HG02759 (cell line): ENCODE data around the gene TSPEAR.

Experiments used
- ATAC-seq: cut with Tn5 transposase; IDR thresholded peaks from one replicate; pipeline ENCODE4 v1.9.1; 2021; ENCODE audit warnings: mild to moderate bottlenecking, moderate library complexity; ENCODE audit not compliant: unreplicated experiment

Gene TSPEAR

GRCh38 chr21:44522753-44523204, 188.6 kb downstream of the TSPEAR start:
- no peak for ATAC-seq

- no peak for ATAC-seq
Measured at GRCh38 chr21:44521928-44522752, 189.2 kb downstream of the TSPEAR start.

- no peak for ATAC-seq
Measured at GRCh38 chr21:44521301-44521927, 190.0 kb downstream of the TSPEAR start.

- no peak for ATAC-seq
Measured at GRCh38 chr21:44520326-44521300, 190.8 kb downstream of the TSPEAR start.

- ATAC-seq: no peak
Measured at GRCh38 chr21:44519346-44520325, 191.7 kb downstream of the TSPEAR start.

GRCh38 chr21:44518686-44519085, 192.7 kb downstream of the TSPEAR start:
- ATAC-seq: no peak

GRCh38 chr21:44517175-44517899, 194.0 kb downstream of the TSPEAR start:
- ATAC-seq: no peak

GRCh38 chr21:44516828-44517174, 194.6 kb downstream of the TSPEAR start:
- ATAC-seq: no peak

DNA sequence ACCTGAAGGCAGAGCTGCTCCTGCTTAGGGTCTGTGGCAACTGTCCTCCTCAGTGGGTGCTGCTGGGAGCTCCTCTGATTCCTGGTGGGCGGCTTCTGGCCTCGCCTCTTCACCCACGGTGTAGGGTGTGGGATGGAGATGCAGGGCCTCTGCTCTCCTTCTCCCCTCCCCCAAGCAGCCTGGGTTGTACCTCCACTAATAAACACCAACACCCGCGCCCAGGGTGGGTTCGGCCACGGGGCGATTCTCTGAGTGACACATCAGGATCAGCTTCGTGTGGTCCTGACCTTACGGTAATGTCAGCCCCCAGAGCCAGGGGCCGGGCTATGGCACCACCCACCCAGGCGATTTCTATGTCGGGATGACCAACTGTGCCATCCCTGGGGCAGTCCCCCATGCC, 195.0 kb downstream of the TSPEAR start:
- ATAC-seq: no peak

GRCh38 chr21:44515359-44516165, 195.8 kb downstream of the TSPEAR start:
- ATAC-seq: no peak

- no peak for ATAC-seq
Measured at GRCh38 chr21:44514746-44515358, 196.5 kb downstream of the TSPEAR start.

DNA sequence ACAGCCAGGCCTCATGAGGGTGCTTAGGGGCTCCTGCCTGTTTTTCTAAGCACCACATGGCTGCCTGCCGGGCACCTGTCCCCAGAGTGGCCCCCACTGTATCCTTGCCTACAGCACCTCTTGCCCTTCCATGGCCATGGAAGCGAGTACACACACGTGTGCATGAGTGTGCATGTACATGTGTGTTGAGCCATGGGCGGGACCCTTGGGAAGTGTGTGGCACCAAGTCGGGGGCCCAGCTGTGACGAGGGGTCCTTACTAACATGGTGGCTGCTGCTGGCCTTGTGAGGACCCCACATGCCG, 197.2 kb downstream of the TSPEAR start:
- ATAC-seq: no peak

DNA sequence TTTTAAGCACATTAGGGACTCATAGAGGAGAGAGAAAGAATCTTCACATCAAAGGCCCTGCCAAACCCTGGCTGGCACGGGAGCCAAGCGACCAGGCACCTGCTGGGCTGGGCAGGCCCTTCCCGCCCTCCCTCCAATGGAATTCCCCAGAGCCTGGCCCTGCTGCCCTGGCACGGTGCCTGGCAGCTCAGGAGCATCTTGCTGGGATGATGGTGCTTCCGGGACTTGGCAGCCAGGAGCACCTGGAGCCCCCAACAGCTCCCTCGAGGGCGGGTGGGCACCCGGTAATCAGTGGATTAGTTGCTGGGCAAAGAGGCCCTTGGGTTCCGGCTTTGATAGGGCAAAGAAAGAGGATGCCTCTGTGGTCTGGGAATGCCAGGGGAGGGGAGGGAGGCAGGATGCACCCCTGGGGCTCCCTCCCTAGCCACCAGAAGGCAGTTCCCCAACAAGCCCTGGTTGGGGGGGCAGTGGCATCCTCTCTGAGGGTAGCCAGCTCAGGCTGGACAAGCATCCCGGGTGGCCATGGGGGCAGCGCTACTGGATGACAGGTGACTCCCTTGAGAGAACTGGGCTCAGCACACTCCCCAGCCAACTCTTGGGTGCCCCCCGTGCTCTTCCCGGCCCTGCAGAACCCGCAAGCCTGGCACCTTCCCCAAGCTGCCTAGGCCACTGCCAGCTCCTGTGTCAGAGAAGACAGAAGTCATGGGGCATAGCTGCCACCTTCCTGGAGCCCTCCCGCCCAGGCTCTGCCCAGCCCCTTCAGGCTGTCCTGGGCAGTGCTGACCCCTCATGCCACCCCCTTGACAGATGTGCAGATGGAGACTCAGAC, 197.8 kb downstream of the TSPEAR start:
- ATAC-seq: no peak

DNA sequence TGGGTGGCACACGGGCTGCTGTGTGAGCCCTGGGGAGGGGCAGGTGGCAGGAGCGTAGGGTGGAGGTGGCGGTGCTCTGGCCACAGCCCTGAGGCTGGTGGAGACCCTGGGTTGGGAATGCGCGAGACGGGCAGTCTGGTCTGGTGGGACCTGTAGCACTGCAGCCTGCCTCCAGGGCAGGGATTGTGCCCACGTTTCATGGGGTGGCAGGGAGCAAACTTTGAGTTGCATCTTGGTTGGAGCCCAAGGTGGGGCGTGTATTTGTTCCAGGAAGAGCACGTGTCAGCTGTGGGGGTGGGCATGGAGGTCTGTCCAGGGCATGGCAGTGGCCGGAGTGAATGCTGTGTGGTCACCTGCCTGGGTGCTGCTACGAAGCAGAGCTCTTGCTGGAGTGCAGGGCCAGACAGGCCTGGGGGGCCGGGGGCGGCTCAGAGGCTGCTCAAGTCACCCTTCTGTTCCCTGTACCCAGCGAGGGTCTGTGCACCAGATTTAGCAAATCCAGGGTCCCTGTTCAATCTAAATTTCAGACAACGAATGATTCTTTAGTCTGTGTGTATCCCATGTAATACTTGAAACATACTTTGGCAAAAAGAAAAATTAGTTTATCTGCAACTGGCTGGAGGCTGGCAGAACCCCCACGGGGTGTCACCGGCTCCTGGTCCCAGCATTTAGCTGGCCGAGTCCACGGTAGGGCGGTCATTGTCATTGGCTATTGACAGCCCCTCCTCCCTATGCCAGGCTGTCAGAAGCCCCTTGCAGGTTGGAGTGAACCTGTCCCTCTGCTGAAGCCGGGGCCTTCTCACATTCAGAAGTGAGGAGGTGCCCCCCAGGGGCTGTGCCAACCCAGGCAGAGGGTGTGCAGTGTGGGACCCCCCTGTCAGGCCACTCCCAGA, 198.6 kb downstream of the TSPEAR start:
- no peak for ATAC-seq

DNA sequence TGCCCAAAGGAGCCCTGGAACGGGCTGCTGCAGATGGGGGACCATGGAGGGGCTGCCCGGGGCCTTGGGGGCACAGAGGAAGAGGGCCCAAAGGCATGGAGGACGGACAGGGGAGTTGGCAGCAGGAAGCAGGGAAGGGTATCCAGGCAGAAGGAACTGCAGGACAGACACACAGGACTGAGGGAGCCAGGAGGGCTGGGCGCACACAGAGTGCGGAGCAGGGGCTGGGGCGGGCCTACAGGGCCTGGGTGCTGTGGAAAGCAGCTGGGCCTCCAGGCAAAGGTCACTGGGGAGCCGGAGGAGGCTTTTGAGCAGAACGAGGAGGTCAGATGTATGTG, 199.5 kb downstream of the TSPEAR start:
- no peak for ATAC-seq

GRCh38 chr21:44511219-44511937, 200.0 kb downstream of the TSPEAR start:
- no peak for ATAC-seq
